Dedifferentiated amniotic fluid mesenchymal stem cell (primary cell): ENCODE results near the gene PBX4.
A peak's percentile ranks its signal among the peaks of the same experiment; 100 is the strongest.
"Not testable (repeated sequence)": the region's sequence is repeated elsewhere in the genome, so short reads cannot be mapped to it uniquely, and the experiment has no call there.

Source experiments
- DNase-seq: peaks from one replicate; pipeline ENCODE4 v3.0.0-alpha.2; 2016; ENCODE audit errors: extremely low spot score

PBX4 gene, protein sequence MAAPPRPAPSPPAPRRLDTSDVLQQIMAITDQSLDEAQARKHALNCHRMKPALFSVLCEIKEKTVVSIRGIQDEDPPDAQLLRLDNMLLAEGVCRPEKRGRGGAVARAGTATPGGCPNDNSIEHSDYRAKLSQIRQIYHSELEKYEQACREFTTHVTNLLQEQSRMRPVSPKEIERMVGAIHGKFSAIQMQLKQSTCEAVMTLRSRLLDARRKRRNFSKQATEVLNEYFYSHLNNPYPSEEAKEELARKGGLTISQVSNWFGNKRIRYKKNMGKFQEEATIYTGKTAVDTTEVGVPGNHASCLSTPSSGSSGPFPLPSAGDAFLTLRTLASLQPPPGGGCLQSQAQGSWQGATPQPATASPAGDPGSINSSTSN

GRCh38 chr19:19618219-19619051, at the start of gene PBX4:
Gene PBX4, minus strand, starts transcription at chr19:19618687. Its CDS starts 58 bp downstream, at chr19:19618629.
- peak; percentile 61 for DNase-seq

GRCh38 chr19:19665420-19665948, 47.0 kb upstream of the PBX4 start:
- DNase-seq = not testable (repeated sequence)

DNA sequence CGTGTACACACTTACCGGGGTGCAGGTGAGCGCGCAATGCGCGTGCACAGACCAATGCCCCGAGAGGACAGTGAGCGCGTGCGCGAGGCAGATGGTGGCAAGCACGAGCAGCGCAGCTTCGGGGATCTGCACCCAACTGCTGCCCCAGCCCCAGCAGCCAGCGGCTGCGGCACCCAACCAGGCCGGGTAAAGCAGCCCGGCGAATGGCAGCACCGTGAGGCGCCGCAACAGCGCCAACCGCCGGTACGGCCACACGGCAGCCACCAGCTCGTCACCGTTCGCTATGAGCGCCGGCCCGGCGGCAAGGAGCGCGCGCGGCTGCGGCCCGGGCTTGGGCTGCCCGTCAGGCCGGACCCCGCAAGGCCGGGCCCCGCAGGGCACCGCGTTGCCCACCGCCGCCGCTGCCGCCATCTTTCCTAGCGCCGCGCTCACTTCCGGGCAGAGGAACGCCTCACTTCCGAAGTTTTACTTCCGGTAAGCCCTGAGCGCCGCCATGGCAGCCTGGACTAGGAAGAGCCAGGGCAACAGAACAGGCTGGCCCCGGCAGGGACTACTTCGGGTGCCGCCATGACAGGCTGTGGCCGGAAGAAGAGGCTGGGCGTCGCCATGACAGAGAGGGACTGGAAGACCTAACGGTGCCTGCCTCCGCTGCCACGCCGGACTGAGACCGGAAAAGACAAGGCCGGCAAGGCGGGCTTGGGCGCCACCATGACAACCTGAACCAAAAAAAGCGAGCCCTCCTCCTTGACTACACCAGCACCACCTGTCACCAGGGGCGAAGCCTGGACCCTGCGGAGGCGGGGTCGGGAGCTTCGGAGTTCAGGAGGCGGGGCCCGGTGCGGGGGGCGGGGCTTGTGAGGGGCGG, 45.0 kb upstream of the PBX4 start, which contains the start of gene ATP13A1:
Gene ATP13A1, minus strand, starts transcription at position 421 of the 865 bp plus-strand sequence. Its CDS starts 10 bp downstream, at position 411.
- DNase-seq = peak; percentile 94

GRCh38 chr19:19662871-19663255, 44.4 kb upstream of the PBX4 start:
- DNase-seq = no peak

DNA sequence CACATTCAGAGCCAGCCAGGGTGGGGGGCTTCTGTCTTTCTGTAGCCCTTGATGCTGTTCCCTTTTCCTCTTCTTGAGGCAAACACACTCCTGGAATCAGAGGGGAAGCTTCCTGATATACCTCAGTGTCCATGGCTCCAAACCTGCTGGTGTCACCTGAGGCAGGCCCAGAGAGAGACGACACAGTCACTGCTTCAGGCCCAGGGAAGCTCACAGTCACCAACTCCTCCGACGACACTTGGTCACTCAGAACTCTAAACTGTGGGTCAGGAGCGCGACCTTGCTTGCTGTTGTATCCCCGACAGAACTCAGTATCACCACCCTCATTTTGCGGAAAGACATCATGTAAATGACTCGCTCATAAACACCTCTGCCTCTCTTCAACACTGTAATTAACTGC, 43.9 kb upstream of the PBX4 start:
- no peak for DNase-seq

GRCh38 chr19:19661675-19662251, 43.3 kb upstream of the PBX4 start:
- DNase-seq = no peak

GRCh38 chr19:19661141-19661674, 42.7 kb upstream of the PBX4 start:
- DNase-seq = no peak

- DNase-seq = no peak
Measured at GRCh38 chr19:19659646-19660245, 41.3 kb upstream of the PBX4 start.

DNA sequence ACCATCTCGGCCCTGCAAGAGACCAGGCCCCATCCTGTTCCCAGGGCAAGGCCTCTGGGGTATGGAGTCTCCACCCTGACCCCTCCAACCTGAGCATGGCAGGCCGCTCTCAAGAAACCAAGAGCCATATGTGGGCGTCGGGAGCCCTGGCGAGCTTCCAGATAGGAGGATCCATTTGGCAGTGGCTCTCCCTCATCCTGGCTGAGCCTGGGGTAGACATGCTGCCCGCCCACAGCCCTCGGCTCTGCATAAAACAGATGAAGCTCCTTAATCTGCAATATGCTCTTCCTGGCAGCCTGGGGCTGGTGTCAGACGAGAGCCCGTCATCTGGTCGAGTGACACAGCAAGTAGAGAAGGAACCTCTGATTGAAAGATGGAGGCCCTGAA, 38.9 kb upstream of the PBX4 start:
- no peak for DNase-seq

DNA sequence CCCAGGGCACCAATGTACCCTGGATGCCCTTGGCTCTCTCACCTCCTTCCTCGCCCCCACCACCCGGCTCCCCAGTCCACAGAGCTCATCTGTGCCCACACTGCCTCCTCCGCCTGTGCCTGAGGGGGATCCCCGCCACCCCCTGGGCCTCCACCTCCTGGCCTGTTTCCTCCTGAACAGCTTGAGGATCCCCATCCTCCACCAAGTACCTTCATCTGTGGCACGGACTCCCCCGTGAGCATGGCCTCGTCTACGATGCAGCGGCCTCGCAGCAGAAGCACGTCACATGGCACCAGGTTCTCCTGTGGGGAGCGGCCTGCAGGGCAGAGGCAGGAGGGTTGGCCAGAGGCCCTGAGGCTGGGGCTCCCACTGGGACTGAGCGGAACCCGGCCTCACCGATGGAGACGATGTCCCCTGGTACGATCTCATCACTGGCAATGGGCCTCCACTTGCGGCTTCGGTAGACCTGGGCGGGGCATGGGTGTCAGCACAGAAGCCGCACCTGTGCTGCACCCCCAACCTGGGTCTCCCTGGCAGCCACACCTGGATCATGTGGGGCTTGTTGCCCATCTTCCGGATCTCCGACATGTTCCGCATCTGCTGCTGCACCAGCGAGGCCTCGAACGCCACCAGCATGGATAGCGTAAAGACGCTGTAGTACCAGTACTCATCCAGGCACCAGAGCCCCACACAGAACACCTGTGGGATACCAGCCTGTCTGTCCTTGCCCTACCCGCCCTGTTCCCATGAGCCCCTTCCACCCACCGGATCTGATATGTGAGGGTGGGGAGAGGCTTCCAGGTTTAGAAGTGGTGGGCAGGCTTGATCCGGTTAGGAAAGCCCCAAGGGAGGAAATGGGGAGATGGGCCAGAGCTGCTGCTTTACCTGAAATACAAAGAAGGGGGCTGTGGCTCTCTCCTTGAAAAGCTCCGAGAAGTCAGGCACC, 38.2 kb upstream of the PBX4 start:
- no peak for DNase-seq

DNA sequence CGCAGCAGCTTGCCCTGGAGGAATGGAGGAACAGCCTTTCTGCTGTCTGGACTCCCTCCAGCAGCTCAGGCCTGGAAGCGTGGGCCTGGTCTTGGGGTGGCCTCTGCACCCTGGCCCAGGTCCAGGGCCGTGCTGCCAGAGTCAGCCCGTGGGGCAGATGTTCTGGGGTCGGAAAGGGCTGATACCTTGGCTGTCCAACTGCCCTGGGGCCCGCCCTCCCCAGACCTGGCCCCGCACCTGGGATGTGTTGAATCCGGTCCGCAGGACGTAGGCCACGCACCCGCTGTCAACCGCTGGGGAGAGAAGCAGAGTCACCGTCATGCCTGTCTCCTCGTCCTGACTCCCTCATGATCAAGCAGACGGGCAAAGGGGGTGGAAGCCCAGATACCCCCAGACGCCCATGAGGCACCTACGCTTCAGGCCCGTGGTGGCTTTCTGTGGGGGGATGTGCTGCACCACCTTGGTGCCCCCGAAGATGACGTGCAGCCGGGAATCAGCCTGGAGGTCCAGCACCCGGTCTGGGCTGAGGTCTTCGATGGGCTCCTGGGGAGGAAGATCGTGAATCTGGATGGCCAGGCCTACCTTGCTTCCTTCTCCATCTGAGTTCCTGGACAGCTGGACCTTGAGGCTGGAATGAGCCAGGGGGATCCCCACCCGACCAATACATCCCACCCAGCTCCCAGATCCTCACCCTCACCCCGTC, 37.3 kb upstream of the PBX4 start:
- no peak for DNase-seq

GRCh38 chr19:19655051-19655594, 36.6 kb upstream of the PBX4 start:
- DNase-seq = no peak

DNA sequence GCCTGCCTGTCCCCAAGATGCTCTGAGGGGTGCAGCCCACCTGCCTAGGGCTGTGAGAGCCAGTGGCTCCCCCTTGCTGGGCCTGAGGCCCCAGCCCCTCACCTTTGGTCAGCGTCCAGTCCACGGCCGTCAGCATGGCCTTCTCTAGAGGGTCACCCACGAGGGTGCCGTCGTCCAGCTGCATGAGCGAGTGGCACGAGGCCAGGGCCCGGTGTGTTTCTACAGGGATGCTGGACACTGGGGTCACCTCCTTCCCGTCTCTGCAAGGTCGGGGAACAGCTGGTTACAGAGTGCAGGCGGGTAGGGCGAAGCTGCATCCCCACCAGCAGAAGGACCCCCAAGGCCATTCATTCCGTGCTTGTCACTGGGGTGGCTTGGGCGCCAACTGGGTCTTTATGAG, 36.0 kb upstream of the PBX4 start:
- no peak for DNase-seq

- no peak for DNase-seq
Measured at GRCh38 chr19:19653597-19654147, 35.2 kb upstream of the PBX4 start.

DNA sequence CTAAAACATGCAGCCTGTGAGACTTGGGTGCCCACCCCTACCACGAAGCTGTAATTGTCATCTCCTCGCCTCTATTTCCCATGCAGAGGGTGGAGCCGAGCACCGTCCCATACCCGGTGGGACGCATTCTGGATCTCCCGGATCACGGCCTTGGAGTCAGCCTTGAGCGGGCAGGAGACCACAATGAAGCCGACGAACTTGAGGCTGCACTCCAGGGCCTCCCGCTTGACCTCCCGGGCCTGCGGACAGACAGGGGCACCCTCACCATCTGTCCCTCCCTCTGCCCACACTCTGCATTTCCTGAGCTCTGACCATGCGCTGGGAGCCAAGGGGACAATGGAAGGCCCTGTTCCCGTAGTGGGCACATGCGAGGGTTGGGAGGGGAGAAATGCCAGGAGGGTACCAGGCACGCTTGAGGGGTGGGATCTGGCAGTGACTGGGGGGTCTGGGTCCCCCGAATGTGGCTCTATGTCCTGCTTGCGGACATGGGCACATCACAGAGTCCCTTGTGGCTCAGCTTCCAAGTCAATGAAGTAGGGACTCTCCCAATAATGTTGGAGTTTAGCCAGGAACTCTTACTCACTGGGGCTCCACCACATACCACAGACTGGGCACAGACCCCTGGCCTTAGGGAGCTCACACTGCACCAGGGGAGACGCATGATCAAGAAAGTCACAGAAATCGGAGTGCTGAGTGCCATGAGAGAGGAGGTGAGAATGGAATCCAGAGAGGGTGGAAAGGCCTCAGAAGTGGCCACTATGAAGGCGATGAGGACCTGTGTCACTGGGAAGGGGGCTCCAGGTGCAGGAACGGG, 34.2 kb upstream of the PBX4 start:
- DNase-seq = no peak

DNA sequence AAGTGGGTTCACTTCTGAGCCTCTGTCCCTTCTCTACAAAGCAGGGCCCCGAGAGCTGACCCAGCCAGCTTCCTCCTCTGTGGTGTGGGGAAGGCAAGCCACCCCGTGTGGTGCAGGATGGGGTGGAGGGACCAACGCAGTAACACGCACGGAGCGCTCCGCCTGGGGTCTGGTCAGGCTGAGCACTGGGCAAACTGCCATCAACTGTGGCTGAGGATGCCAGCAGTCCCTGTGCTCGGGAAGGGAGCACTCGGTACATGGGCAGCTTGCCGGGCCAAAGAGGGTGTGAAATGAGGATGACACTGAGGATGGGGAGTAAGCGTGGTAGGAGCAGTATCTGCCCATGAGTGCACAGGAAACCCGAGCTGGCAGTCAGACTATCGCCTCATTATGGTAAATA, 32.6 kb upstream of the PBX4 start:
- DNase-seq = no peak

- no peak for DNase-seq
Measured at GRCh38 chr19:19650331-19650730, 31.8 kb upstream of the PBX4 start.
